GM10266 (cell line): ENCODE results near the gene DZIP1L.
"Not testable (repeated sequence)": the region's sequence is repeated elsewhere in the genome, so short reads cannot be mapped to it uniquely, and the experiment has no call there.

Source experiments
- DNase-seq: peaks from one replicate; pipeline ENCODE4 v3.0.0; 2012; ENCODE audit errors: extremely low spot score
- CTCF ChIP-seq: IDR thresholded peaks from 2 replicates; pipeline ENCODE4 v1.5.1; 2012; ENCODE audit warnings: mild to moderate bottlenecking, low read depth; ENCODE audit not compliant: control insufficient read depth, insufficient read depth; ENCODE audit errors: missing control alignments

DZIP1L gene

DNA sequence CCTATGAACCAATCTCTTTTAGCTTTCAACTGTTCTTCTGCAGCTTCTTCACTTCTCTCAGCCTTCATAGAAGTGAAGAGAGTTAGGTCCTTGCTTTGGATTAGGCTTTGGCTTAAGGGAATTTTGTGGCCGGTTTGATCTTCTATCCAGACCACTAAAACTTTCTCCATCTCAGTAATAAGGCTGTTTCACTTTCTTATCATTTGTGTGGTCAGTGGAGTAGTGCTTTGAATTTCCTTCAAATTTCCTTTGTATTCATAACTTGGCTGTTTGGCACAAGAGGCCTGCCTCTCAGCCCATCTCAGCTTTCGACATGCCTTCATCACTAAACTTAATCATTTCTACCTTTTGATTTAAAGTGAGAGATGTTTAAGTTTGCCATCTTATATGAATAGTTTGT, 21.7 kb downstream of the DZIP1L start:
- TF ChIP-seq CTCF: no peak
- DNase-seq: no peak

DNA sequence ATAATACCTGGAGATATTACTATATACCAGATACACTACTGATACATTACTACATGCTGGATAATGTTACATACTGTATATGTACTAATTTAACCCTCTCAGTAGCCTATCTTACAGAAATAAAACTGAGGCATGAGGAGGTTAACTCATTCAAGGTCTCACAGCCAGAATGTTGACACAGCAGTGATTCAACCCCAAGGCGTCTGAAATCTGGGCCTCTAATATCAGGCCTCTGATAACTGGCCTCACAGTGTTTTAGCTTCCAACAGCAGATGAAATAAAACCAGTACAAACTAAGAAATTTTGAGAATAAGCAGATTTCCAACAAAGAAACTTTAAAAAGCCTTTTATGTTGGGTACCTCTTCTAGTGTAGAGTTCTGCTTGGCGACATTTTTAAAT, 23.4 kb downstream of the DZIP1L start:
- no peak for TF ChIP-seq CTCF
- no peak for DNase-seq

GRCh38 chr3:138089091-138089490, 26.3 kb downstream of the DZIP1L start:
- DNase-seq: no peak
- TF ChIP-seq CTCF: no peak

- not testable (repeated sequence) for DNase-seq
These were observed 29.7 kb downstream of the DZIP1L start for GRCh38 chr3:138085745-138086144.

GRCh38 chr3:138084196-138084595, 31.2 kb downstream of the DZIP1L start:
- no peak for TF ChIP-seq CTCF
- DNase-seq: no peak

GRCh38 chr3:138082992-138083386, 32.4 kb downstream of the DZIP1L start:
- TF ChIP-seq CTCF: no peak
- no peak for DNase-seq

DNA sequence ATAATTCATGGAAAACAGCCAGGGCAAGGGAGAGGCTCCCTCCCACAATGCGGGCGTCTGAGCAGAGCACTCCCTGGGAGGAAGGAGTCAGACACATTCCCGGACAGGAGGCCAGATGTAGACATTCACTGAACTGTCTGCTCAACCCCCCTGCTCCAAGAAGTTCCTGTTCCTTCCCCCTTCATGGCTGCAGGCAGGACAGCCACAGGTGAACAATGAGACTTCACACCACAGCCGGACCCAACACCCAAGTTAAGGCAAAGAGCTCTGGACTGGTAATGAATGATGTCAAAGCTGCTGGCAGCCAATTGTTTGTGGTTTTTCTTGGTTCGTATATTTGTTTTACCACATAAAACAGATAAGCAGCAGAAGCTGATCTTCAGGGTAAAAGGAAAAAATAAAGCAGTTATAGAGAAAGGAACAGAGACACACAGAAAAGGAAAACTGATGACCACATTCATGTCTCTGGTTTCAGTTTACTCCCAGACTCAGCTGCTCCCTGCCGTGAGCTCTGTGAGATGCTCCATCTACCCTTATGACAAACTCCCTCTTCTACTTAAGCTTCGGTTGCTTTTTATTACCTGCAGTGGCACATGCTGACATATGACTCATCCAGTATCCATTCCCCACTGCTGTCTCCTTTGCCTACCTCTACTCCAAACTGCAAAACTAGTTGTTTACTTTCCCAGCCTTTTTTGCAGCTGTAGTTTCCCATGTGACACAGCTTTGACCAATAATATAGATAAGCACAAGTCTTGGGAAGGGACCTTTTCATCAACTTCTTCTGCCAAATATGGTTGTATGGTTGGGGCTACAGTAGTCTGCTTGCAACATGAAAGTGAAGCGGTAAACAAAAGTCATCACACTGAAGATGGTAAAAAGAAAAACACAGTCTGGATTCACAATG, 33.1 kb downstream of the DZIP1L start:
- no peak for DNase-seq
- TF ChIP-seq CTCF: no peak
